Measurements from ENCODE around the gene MYO1C. TPM values are rescaled to one million over a fixed set of nuclear protein-coding genes. Genes with fewer than 3 reads are reported as not detected.

Gene MYO1C
- total and polyA plus RNA-seq, 12 donors, result 11.6 to 103 (median 71.3) TPM

GRCh38 chr17:1498869-1499268 is 6.4 kb upstream of the MYO1C start:
- Histone ChIP-seq H3K9me3 (replicated peaks in 1 of 3) (no peaks in the 10 kb centered on the region), H3K4me3 (no peak overlapping the region), H3K27me3 (no peaks in the 10 kb centered on the region), H3K4me1 (replicated peaks in 1 of 2) (no peaks in the 10 kb centered on the region), H3K27ac (no peak overlapping the region), H3K36me3 (replicated peaks in 1 of 2) (peaks cover 0 to 22% of the 10 kb centered on the region in 2 donors)
- TF ChIP-seq POLR2A (IDR thresholded peaks at IDR 0.05), result no peak
- no peak for TF ChIP-seq CTCF (IDR thresholded peaks at IDR 0.05)
- intact Hi-C loops (cut with DNase I), result no loop called here
- 83 to 88% (median 83%) methylated on average over 9 of the region's 9 CpGs for WGBS, 4 donors
- DNase-seq, result no peak

GRCh38 chr17:1498233-1498632 is 5.7 kb upstream of the MYO1C start:
- H3K4me3 ChIP-seq, result no peak overlapping the region
- H3K9me3 ChIP-seq (replicated peaks in 1 of 3), result no peaks in the 10 kb centered on the region
- no peak overlapping the region for H3K27ac ChIP-seq
- intact Hi-C loops (cut with DNase I), result no loop called here
- H3K36me3 ChIP-seq (replicated peaks in 1 of 2), result peaks cover 0 to 22% of the 10 kb centered on the region in 2 donors
- TF ChIP-seq POLR2A (IDR thresholded peaks at IDR 0.05), result no peak
- TF ChIP-seq CTCF (IDR thresholded peaks at IDR 0.05), result no peak
- no peaks in the 10 kb centered on the region for H3K4me1 ChIP-seq (replicated peaks in 1 of 2)
- 75 to 100% (median 87%) methylated on average over 2 of the region's 2 CpGs for WGBS, 4 donors
- no peaks in the 10 kb centered on the region for H3K27me3 ChIP-seq
- no peak for DNase-seq

- no peak for TF ChIP-seq CTCF (IDR thresholded peaks at IDR 0.05)
- TF ChIP-seq POLR2A (IDR thresholded peaks at IDR 0.05), result no peak
- no peak for DNase-seq
- Histone ChIP-seq H3K27ac (no peak overlapping the region), H3K4me3 (no peak overlapping the region), H3K4me1 (replicated peaks in 1 of 2) (no peaks in the 10 kb centered on the region), H3K36me3 (replicated peaks in 1 of 2) (peaks cover 0 to 22% of the 10 kb centered on the region in 2 donors), H3K27me3 (no peaks in the 10 kb centered on the region), H3K9me3 (replicated peaks in 1 of 3) (no peaks in the 10 kb centered on the region)
- WGBS, 4 donors, result 78 to 86% (median 81%) methylated on average over 11 to 15 of the region's 15 CpGs
- intact Hi-C loops (cut with DNase I), result no loop called here
Measured at GRCh38 chr17:1497831-1498230, 5.3 kb upstream of the MYO1C start.

- Histone ChIP-seq H3K9me3 (replicated peaks in 1 of 3) (no peaks in the 10 kb centered on the region), H3K4me3 (no peak overlapping the region), H3K36me3 (replicated peaks in 1 of 2) (peaks cover 0 to 22% of the 10 kb centered on the region in 2 donors), H3K4me1 (replicated peaks in 1 of 2) (peaks cover 0 to 4% of the 10 kb centered on the region in 2 donors), H3K27ac (no peak overlapping the region), H3K27me3 (no peaks in the 10 kb centered on the region)
- TF ChIP-seq CTCF (IDR thresholded peaks at IDR 0.05), result no peak
- no peak for TF ChIP-seq POLR2A (IDR thresholded peaks at IDR 0.05)
- intact Hi-C loops (cut with DNase I), result no loop called here
- whole genome bisulfite sequencing, 4 donors, result 92 to 94% (median 92%) methylated on average over 13 to 14 of the region's 14 CpGs
- DNase-seq, result no peak
Measured at GRCh38 chr17:1496869-1497268, 4.4 kb upstream of the MYO1C start.
